ENCODE measurements around the gene LIG3.
"Not testable (repeated sequence)": the region's sequence is repeated elsewhere in the genome, so short reads cannot be mapped to it uniquely, and the experiment has no call there.

DNA sequence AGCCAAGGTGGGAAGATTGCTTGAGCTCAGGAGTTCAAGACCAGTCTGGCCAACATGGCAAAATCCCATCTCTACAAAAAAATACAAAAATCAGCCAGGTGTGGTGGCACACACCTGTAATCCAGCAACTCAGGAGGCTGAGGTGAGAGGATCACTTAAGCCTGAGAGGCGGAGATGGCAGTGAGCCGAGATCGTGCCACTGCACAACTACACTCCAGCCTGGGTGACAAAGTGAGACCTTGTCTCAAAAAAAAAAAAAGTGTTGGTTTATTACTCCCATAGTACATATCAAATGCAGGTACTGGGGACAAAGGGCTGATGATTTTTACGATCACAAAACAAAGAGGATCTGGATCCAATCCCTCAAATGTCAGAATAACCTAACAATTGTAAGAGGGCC is 47.8 kb downstream of the LIG3 start:
- TF ChIP-seq, protein P1, sequence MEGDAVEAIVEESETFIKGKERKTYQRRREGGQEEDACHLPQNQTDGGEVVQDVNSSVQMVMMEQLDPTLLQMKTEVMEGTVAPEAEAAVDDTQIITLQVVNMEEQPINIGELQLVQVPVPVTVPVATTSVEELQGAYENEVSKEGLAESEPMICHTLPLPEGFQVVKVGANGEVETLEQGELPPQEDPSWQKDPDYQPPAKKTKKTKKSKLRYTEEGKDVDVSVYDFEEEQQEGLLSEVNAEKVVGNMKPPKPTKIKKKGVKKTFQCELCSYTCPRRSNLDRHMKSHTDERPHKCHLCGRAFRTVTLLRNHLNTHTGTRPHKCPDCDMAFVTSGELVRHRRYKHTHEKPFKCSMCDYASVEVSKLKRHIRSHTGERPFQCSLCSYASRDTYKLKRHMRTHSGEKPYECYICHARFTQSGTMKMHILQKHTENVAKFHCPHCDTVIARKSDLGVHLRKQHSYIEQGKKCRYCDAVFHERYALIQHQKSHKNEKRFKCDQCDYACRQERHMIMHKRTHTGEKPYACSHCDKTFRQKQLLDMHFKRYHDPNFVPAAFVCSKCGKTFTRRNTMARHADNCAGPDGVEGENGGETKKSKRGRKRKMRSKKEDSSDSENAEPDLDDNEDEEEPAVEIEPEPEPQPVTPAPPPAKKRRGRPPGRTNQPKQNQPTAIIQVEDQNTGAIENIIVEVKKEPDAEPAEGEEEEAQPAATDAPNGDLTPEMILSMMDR (IDR thresholded peaks at IDR 0.05; ENCODE audit: borderline replicate concordance, extremely low read depth, low read length, poor library complexity, severe bottlenecking) = not testable (repeated sequence)
- TF ChIP-seq EZH2 (IDR thresholded peaks at IDR 0.05; ENCODE audit: borderline replicate concordance, low read depth, low read length, severe bottlenecking) = not testable (repeated sequence)
